ENCODE results near the gene TOM1L2. TPM values are rescaled to one million over a fixed set of nuclear protein-coding genes. Genes with fewer than 3 reads are reported as not detected.
A peak's percentile ranks its signal among the peaks of the same experiment; 100 is the strongest.

TOM1L2 gene
- total RNA-seq, 1 donor from 2014 or later = 4.3 TPM

- H3K27me3 Mint-ChIP-seq (ENCODE audit: insufficient read depth, low read depth) = peaks cover 7% of the 10 kb centered on the region
- no peaks in the 10 kb centered on the region for H3K36me3 Mint-ChIP-seq
- H3K4me2 ChIP-seq = no peak overlapping the region
- peaks cover 52% of the 10 kb centered on the region for H3K4me1 Mint-ChIP-seq
- no peaks in the 10 kb centered on the region for H3K9me3 ChIP-seq (ENCODE audit: low read depth)
- H3K4me3 Mint-ChIP-seq = no peak overlapping the region
- H3K9me3 Mint-ChIP-seq = no peaks in the 10 kb centered on the region
- no peaks in the 10 kb centered on the region for H3K79me2 ChIP-seq (ENCODE audit: low read depth)
- H3K27ac ChIP-seq = no peak overlapping the region
- no peak overlapping the region for H2AFZ ChIP-seq (replicated peaks)
- no peak for TF ChIP-seq EZH2 (IDR thresholded peaks at IDR 0.05)
- TF ChIP-seq CTCF (IDR thresholded peaks at IDR 0.05) = no peak
- TF ChIP-seq EZH2phosphoT487 (IDR thresholded peaks at IDR 0.05) = no peak
- no peaks in the 10 kb centered on the region for H3K36me3 ChIP-seq
- peaks cover 5% of the 10 kb centered on the region for H3F3A ChIP-seq (ENCODE audit: low read depth)
- no peaks in the 10 kb centered on the region for H3K27me3 ChIP-seq
- DNase-seq (ENCODE audit: low spot score) = peak; percentile 37
- no peak overlapping the region for H3K27ac Mint-ChIP-seq
- H3K4me1 ChIP-seq = peaks cover 15% of the 10 kb centered on the region
- H3K4me3 ChIP-seq = no peak overlapping the region
- H3K9ac ChIP-seq = no peak overlapping the region
- no peaks in the 10 kb centered on the region for H4K20me1 ChIP-seq (ENCODE audit: low read depth)
Observed at GRCh38 chr17:17944743-17945142, 27.5 kb downstream of the TOM1L2 start.

GRCh38 chr17:17944242-17944641, 28.0 kb downstream of the TOM1L2 start:
- no peaks in the 10 kb centered on the region for H3K27me3 ChIP-seq
- no peak overlapping the region for H2AFZ ChIP-seq (replicated peaks)
- no peaks in the 10 kb centered on the region for H4K20me1 ChIP-seq (ENCODE audit: low read depth)
- H3F3A ChIP-seq (ENCODE audit: low read depth) = peaks cover 5% of the 10 kb centered on the region
- peaks cover 15% of the 10 kb centered on the region for H3K4me1 ChIP-seq
- no peaks in the 10 kb centered on the region for H3K36me3 ChIP-seq
- Mint-ChIP-seq H3K36me3 (no peaks in the 10 kb centered on the region), H3K9me3 (no peaks in the 10 kb centered on the region), H3K27me3 (ENCODE audit: insufficient read depth, low read depth) (peaks cover 5% of the 10 kb centered on the region), H3K27ac (no peak overlapping the region), H3K4me3 (no peak overlapping the region), H3K4me1 (peaks cover 54% of the 10 kb centered on the region)
- H3K4me3 ChIP-seq = no peak overlapping the region
- no peak overlapping the region for H3K27ac ChIP-seq
- no peak overlapping the region for H3K9ac ChIP-seq
- no peak for TF ChIP-seq EZH2phosphoT487 (IDR thresholded peaks at IDR 0.05)
- no peak for TF ChIP-seq CTCF (IDR thresholded peaks at IDR 0.05)
- TF ChIP-seq EZH2 (IDR thresholded peaks at IDR 0.05) = no peak
- no peak for DNase-seq (ENCODE audit: low spot score)
- H3K79me2 ChIP-seq (ENCODE audit: low read depth) = no peaks in the 10 kb centered on the region
- no peak overlapping the region for H3K4me2 ChIP-seq
- H3K9me3 ChIP-seq (ENCODE audit: low read depth) = no peaks in the 10 kb centered on the region

GRCh38 chr17:17943281-17943984, 28.8 kb downstream of the TOM1L2 start:
- peaks cover 55% of the 10 kb centered on the region for H3K4me1 Mint-ChIP-seq
- no peak for TF ChIP-seq EZH2phosphoT487 (IDR thresholded peaks at IDR 0.05)
- no peak for TF ChIP-seq EZH2 (IDR thresholded peaks at IDR 0.05)
- no peak for TF ChIP-seq CTCF (IDR thresholded peaks at IDR 0.05)
- H3K4me3 Mint-ChIP-seq = no peak overlapping the region
- H3K4me1 ChIP-seq = peaks cover 15% of the 10 kb centered on the region
- peak overlapping the region; percentile 28 for H3K4me2 ChIP-seq
- H4K20me1 ChIP-seq (ENCODE audit: low read depth) = no peaks in the 10 kb centered on the region
- no peak overlapping the region for H2AFZ ChIP-seq (replicated peaks)
- no peak overlapping the region for H3K9ac ChIP-seq
- no peaks in the 10 kb centered on the region for H3K27me3 Mint-ChIP-seq (ENCODE audit: insufficient read depth, low read depth)
- H3K36me3 Mint-ChIP-seq = no peaks in the 10 kb centered on the region
- no peaks in the 10 kb centered on the region for H3K27me3 ChIP-seq
- no peaks in the 10 kb centered on the region for H3K9me3 ChIP-seq (ENCODE audit: low read depth)
- no peak for DNase-seq (ENCODE audit: low spot score)
- no peak overlapping the region for H3K4me3 ChIP-seq
- H3F3A ChIP-seq (ENCODE audit: low read depth) = peaks cover 5% of the 10 kb centered on the region
- H3K36me3 ChIP-seq = no peaks in the 10 kb centered on the region
- no peaks in the 10 kb centered on the region for H3K79me2 ChIP-seq (ENCODE audit: low read depth)
- H3K9me3 Mint-ChIP-seq = no peaks in the 10 kb centered on the region
- H3K27ac ChIP-seq = no peak overlapping the region
- no peak overlapping the region for H3K27ac Mint-ChIP-seq
